ENCODE measurements around the gene PROM2. TPM values are rescaled to one million over a fixed set of nuclear protein-coding genes. Genes with fewer than 3 reads are reported as not detected.
A peak's percentile ranks its signal among the peaks of the same experiment; 100 is the strongest.

Gene PROM2
- total and polyA plus RNA-seq, 2 experiments from 2014 or later = 2.1 to 2.2 TPM

DNA sequence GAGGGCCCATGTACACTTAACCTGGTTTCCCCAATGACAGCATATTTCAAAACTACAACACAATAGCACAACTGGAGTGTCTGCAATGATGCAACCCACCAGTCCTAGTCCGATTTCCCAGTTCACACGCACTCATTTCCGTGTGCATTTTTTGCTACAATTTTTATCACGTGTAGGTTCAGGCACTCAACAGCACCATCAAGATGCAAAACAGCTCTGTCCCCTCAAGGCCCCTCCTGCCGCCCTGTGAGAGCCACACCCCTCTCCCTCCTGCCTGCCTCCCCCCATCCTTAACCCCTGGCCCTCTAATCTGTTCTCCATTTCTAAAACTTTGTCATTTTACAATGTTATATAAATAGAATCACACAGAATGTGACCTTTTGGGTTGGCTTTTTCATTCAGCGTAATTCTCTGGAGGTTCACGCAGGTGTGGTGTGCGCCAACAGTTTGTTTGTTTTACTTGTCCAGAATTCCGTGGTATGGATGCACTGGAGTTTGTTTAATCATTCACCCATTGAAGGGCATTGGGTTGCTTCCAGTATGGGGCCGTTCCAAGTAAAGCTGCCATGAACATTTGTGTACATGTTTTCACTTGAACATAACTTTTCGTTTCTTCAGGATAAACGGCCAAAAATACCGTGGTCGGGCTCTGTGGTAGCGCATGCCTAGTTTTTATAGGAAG, 31.3 kb downstream of the PROM2 start:
- Histone ChIP-seq H3K36me3 (ENCODE audit: insufficient read depth) (no peaks in the 10 kb centered on the region), H3K4me3 (no peak overlapping the region), H4K20me1 (replicated peaks; ENCODE audit: insufficient read depth) (no peaks in the 10 kb centered on the region), H3K4me1 (ENCODE audit: insufficient read depth) (no peaks in the 10 kb centered on the region), H3K27ac (ENCODE audit: low read depth) (no peak overlapping the region), H3K9me2 (ENCODE audit: insufficient read depth) (no peaks in the 10 kb centered on the region), H2AFZ (no peak overlapping the region), H3K27me3 (ENCODE audit: insufficient read depth) (no peaks in the 10 kb centered on the region), H3K4me2 (no peak overlapping the region), H3K79me2 (replicated peaks; ENCODE audit: insufficient read depth) (no peaks in the 10 kb centered on the region), H3F3A (replicated peaks; ENCODE audit: low read depth) (no peaks in the 10 kb centered on the region)
- ATAC-seq = no peak
- DNase-seq (ENCODE audit: low spot score) = no peak
- H3K9me3 Mint-ChIP-seq = no peaks in the 10 kb centered on the region
- peaks cover 5% of the 10 kb centered on the region for H3K27me3 Mint-ChIP-seq (ENCODE audit: insufficient read depth, low read depth, poor library complexity)
- TF ChIP-seq JUNB (IDR thresholded peaks at IDR 0.05; ENCODE audit: unreplicated experiment) (no peak), NANOG (IDR thresholded peaks at IDR 0.05; ENCODE audit: borderline replicate concordance) (no peak), EZH2phosphoT487 (IDR thresholded peaks at IDR 0.05; ENCODE audit: unreplicated experiment) (no peak)
- H3K4me1 Mint-ChIP-seq = peaks cover 3% of the 10 kb centered on the region; the same call in 2 of the 3 replicates
- H3K4me3 Mint-ChIP-seq = no peak overlapping the region
- H3K27ac Mint-ChIP-seq = no peak overlapping the region
- no peaks in the 10 kb centered on the region for H3K36me3 Mint-ChIP-seq (ENCODE audit: low read depth)

DNA sequence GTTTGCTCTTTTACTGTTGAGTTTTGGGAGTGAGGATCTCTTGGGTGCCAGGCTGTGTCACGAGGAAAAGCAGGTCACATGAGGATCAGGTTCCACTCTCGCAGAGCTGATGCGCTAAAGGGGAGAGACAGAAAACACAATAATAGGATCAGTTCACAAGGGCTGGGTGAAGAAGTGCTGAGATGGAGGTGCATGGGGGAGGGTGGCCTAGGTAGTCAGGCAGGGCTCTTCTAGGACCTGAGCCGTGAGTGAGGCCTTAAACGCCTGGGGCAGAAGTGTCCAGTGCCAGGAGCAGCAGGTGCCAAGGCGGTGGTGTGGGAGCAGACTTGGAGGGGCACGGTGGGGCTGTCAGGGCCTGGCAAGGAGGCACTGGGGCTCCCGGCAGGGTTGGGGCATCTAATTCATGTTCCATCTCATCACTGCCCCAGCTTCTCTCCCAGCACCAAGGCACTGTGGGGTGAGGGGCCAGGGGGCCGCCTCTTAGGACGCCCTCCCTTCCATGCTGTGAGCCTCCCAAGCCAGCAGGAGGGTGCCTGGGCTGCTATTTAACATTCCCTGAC, 32.2 kb downstream of the PROM2 start:
- Histone ChIP-seq H3K4me3 (no peak overlapping the region), H3K79me2 (replicated peaks; ENCODE audit: insufficient read depth) (no peaks in the 10 kb centered on the region), H4K20me1 (replicated peaks; ENCODE audit: insufficient read depth) (no peaks in the 10 kb centered on the region), H3K9me2 (ENCODE audit: insufficient read depth) (no peaks in the 10 kb centered on the region), H2AFZ (no peak overlapping the region), H3K27me3 (ENCODE audit: insufficient read depth) (no peaks in the 10 kb centered on the region), H3K36me3 (ENCODE audit: insufficient read depth) (no peaks in the 10 kb centered on the region), H3F3A (replicated peaks; ENCODE audit: low read depth) (no peaks in the 10 kb centered on the region), H3K4me2 (no peak overlapping the region), H3K27ac (ENCODE audit: low read depth) (no peak overlapping the region), H3K4me1 (ENCODE audit: insufficient read depth) (no peaks in the 10 kb centered on the region)
- H3K4me3 Mint-ChIP-seq = no peak overlapping the region
- H3K27ac Mint-ChIP-seq = 0 out of 2 replicates have a peak overlapping the region, but pooled peaks have one; percentile 2
- H3K9me3 Mint-ChIP-seq = no peaks in the 10 kb centered on the region
- no peaks in the 10 kb centered on the region for H3K36me3 Mint-ChIP-seq (ENCODE audit: low read depth)
- peaks cover 3% of the 10 kb centered on the region; the same call in 2 of the 3 replicates for H3K4me1 Mint-ChIP-seq
- DNase-seq (ENCODE audit: low spot score) (no peak), ATAC-seq (no peak)
- H3K27me3 Mint-ChIP-seq (ENCODE audit: insufficient read depth, low read depth, poor library complexity) = peaks cover 9% of the 10 kb centered on the region
- TF ChIP-seq EZH2phosphoT487 (IDR thresholded peaks at IDR 0.05; ENCODE audit: unreplicated experiment) = no peak
- TF ChIP-seq NANOG (IDR thresholded peaks at IDR 0.05; ENCODE audit: borderline replicate concordance) = no peak
- TF ChIP-seq, protein P1, sequence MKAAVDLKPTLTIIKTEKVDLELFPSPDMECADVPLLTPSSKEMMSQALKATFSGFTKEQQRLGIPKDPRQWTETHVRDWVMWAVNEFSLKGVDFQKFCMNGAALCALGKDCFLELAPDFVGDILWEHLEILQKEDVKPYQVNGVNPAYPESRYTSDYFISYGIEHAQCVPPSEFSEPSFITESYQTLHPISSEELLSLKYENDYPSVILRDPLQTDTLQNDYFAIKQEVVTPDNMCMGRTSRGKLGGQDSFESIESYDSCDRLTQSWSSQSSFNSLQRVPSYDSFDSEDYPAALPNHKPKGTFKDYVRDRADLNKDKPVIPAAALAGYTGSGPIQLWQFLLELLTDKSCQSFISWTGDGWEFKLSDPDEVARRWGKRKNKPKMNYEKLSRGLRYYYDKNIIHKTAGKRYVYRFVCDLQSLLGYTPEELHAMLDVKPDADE (IDR thresholded peaks at IDR 0.05) = no peak
- TF ChIP-seq, protein P2, sequence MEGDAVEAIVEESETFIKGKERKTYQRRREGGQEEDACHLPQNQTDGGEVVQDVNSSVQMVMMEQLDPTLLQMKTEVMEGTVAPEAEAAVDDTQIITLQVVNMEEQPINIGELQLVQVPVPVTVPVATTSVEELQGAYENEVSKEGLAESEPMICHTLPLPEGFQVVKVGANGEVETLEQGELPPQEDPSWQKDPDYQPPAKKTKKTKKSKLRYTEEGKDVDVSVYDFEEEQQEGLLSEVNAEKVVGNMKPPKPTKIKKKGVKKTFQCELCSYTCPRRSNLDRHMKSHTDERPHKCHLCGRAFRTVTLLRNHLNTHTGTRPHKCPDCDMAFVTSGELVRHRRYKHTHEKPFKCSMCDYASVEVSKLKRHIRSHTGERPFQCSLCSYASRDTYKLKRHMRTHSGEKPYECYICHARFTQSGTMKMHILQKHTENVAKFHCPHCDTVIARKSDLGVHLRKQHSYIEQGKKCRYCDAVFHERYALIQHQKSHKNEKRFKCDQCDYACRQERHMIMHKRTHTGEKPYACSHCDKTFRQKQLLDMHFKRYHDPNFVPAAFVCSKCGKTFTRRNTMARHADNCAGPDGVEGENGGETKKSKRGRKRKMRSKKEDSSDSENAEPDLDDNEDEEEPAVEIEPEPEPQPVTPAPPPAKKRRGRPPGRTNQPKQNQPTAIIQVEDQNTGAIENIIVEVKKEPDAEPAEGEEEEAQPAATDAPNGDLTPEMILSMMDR (conservative IDR thresholded peaks at IDR 0.05; ENCODE audit: low read depth in 2 of 2) = no peak
- TF ChIP-seq ZNF114 (CRISPR knock-in tag; IDR thresholded peaks at IDR 0.05) = no peak
- no peak for TF ChIP-seq CREB1 (CRISPR knock-in tag; IDR thresholded peaks at IDR 0.05; ENCODE audit: low read depth)
- TF ChIP-seq, protein P3, sequence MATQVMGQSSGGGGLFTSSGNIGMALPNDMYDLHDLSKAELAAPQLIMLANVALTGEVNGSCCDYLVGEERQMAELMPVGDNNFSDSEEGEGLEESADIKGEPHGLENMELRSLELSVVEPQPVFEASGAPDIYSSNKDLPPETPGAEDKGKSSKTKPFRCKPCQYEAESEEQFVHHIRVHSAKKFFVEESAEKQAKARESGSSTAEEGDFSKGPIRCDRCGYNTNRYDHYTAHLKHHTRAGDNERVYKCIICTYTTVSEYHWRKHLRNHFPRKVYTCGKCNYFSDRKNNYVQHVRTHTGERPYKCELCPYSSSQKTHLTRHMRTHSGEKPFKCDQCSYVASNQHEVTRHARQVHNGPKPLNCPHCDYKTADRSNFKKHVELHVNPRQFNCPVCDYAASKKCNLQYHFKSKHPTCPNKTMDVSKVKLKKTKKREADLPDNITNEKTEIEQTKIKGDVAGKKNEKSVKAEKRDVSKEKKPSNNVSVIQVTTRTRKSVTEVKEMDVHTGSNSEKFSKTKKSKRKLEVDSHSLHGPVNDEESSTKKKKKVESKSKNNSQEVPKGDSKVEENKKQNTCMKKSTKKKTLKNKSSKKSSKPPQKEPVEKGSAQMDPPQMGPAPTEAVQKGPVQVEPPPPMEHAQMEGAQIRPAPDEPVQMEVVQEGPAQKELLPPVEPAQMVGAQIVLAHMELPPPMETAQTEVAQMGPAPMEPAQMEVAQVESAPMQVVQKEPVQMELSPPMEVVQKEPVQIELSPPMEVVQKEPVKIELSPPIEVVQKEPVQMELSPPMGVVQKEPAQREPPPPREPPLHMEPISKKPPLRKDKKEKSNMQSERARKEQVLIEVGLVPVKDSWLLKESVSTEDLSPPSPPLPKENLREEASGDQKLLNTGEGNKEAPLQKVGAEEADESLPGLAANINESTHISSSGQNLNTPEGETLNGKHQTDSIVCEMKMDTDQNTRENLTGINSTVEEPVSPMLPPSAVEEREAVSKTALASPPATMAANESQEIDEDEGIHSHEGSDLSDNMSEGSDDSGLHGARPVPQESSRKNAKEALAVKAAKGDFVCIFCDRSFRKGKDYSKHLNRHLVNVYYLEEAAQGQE (IDR thresholded peaks at IDR 0.05; ENCODE audit: unreplicated experiment) = no peak
- no peak for TF ChIP-seq ZNF331 (CRISPR knock-in tag; IDR thresholded peaks at IDR 0.05; ENCODE audit: low read depth)
- no peak for TF ChIP-seq POLR2AphosphoS5 (IDR thresholded peaks at IDR 0.05; ENCODE audit: low read depth)
- no peak for TF ChIP-seq EZH2 (IDR thresholded peaks at IDR 0.05; ENCODE audit: low read depth, unreplicated experiment)
- no peak for TF ChIP-seq STAT1 (IDR thresholded peaks at IDR 0.05; ENCODE audit: unreplicated experiment)
- TF ChIP-seq JUNB (IDR thresholded peaks at IDR 0.05; ENCODE audit: unreplicated experiment) = no peak

Data from GM23338 (cell line).